ENCODE data around the gene ACSL6. TPM values are rescaled to one million over a fixed set of nuclear protein-coding genes. Genes with fewer than 3 reads are reported as not detected.

The ACSL6 gene
- total RNA-seq, 1 donor from 2014 or later, result not detected

GRCh38 chr5:132013711-132014110, 2.3 kb upstream of the ACSL6 start:
- H3K36me3 Mint-ChIP-seq (ENCODE audit: unreplicated experiment), result no peaks in the 10 kb centered on the region
- no peaks in the 10 kb centered on the region for H3K9me3 Mint-ChIP-seq (ENCODE audit: unreplicated experiment)
- H3K4me3 Mint-ChIP-seq (ENCODE audit: unreplicated experiment), result no peak overlapping the region
- DNase-seq (ENCODE audit: extremely low spot score, unreplicated experiment), result peak; percentile 69
- H3K4me1 Mint-ChIP-seq (ENCODE audit: unreplicated experiment), result peaks cover 4% of the 10 kb centered on the region
- TF ChIP-seq CTCF (IDR thresholded peaks at IDR 0.05), result no peak
- H3K27me3 Mint-ChIP-seq (ENCODE audit: unreplicated experiment), result peaks cover 67% of the 10 kb centered on the region
- no peak overlapping the region for H3K27ac Mint-ChIP-seq (ENCODE audit: unreplicated experiment)

- Mint-ChIP-seq H3K27me3 (ENCODE audit: unreplicated experiment) (peaks cover 66% of the 10 kb centered on the region), H3K27ac (ENCODE audit: unreplicated experiment) (no peak overlapping the region), H3K4me1 (ENCODE audit: unreplicated experiment) (peaks cover 4% of the 10 kb centered on the region), H3K36me3 (ENCODE audit: unreplicated experiment) (no peaks in the 10 kb centered on the region), H3K4me3 (ENCODE audit: unreplicated experiment) (no peak overlapping the region), H3K9me3 (ENCODE audit: unreplicated experiment) (no peaks in the 10 kb centered on the region)
- no peak for TF ChIP-seq CTCF (IDR thresholded peaks at IDR 0.05)
- peak; percentile 71 for DNase-seq (ENCODE audit: extremely low spot score, unreplicated experiment)
These were observed 1.7 kb upstream of the ACSL6 start for GRCh38 chr5:132013006-132013689.

GRCh38 chr5:132012371-132013005, 1.0 kb upstream of the ACSL6 start:
- peaks cover 60% of the 10 kb centered on the region for H3K27me3 Mint-ChIP-seq (ENCODE audit: unreplicated experiment)
- no peak for TF ChIP-seq CTCF (IDR thresholded peaks at IDR 0.05)
- no peak overlapping the region for H3K27ac Mint-ChIP-seq (ENCODE audit: unreplicated experiment)

GRCh38 chr5:132010989-132011621, 353 bp downstream of the ACSL6 start:
- H3K36me3 Mint-ChIP-seq (ENCODE audit: unreplicated experiment), result no peaks in the 10 kb centered on the region
- no peaks in the 10 kb centered on the region for H3K9me3 Mint-ChIP-seq (ENCODE audit: unreplicated experiment)
- TF ChIP-seq CTCF (IDR thresholded peaks at IDR 0.05), result no peak
- H3K4me3 Mint-ChIP-seq (ENCODE audit: unreplicated experiment), result peak overlapping the region; percentile 65
- H3K4me1 Mint-ChIP-seq (ENCODE audit: unreplicated experiment), result peaks cover 4% of the 10 kb centered on the region
- H3K27me3 Mint-ChIP-seq (ENCODE audit: unreplicated experiment), result peaks cover 47% of the 10 kb centered on the region
- peak; percentile 75 for DNase-seq (ENCODE audit: extremely low spot score, unreplicated experiment)
- H3K27ac Mint-ChIP-seq (ENCODE audit: unreplicated experiment), result no peak overlapping the region

More at GRCh38 chr5:132012371-132013005, 1.0 kb upstream of the ACSL6 start:
- peaks cover 4% of the 10 kb centered on the region for H3K4me1 Mint-ChIP-seq (ENCODE audit: unreplicated experiment)
- H3K9me3 Mint-ChIP-seq (ENCODE audit: unreplicated experiment), result no peaks in the 10 kb centered on the region
- no peaks in the 10 kb centered on the region for H3K36me3 Mint-ChIP-seq (ENCODE audit: unreplicated experiment)
- DNase-seq (ENCODE audit: extremely low spot score, unreplicated experiment), result peak; percentile 91
- peak overlapping the region; percentile 43 for H3K4me3 Mint-ChIP-seq (ENCODE audit: unreplicated experiment)

- no peak for DNase-seq (ENCODE audit: extremely low spot score, unreplicated experiment)
- Mint-ChIP-seq H3K36me3 (ENCODE audit: unreplicated experiment) (no peaks in the 10 kb centered on the region), H3K9me3 (ENCODE audit: unreplicated experiment) (no peaks in the 10 kb centered on the region), H3K4me1 (ENCODE audit: unreplicated experiment) (peaks cover 4% of the 10 kb centered on the region), H3K27ac (ENCODE audit: unreplicated experiment) (no peak overlapping the region), H3K4me3 (ENCODE audit: unreplicated experiment) (peak overlapping the region; percentile 65), H3K27me3 (ENCODE audit: unreplicated experiment) (peaks cover 43% of the 10 kb centered on the region)
- TF ChIP-seq CTCF (IDR thresholded peaks at IDR 0.05), result no peak
These were observed 841 bp downstream of the ACSL6 start for GRCh38 chr5:132010645-132010988.

Data from osteocyte (in vitro differentiated cells).